ENCODE measurements around the gene TTC7B. TPM values are rescaled to one million over a fixed set of nuclear protein-coding genes. Genes with fewer than 3 reads are reported as not detected.

The TTC7B gene
- total and polyA plus RNA-seq, 2 of the 13 experiments (the other 11 are each of a cell fraction or from before 2014, with no cell fraction given) = 1.3 to 3.2 TPM

- TF ChIP-seq E2F5 (CRISPR knock-in tag; conservative IDR thresholded peaks at IDR 0.05) (peak; percentile 86), REPIN1 (CRISPR knock-in tag; IDR thresholded peaks at IDR 0.05; ENCODE audit: borderline replicate concordance, low read depth) (no peak), SALL1 (CRISPR knock-in tag; IDR thresholded peaks at IDR 0.05) (peak; percentile 64), TARDBP (CRISPR knock-in tag; IDR thresholded peaks at IDR 0.05) (peak; percentile 52; the same call in 1 of the 2 replicates), MEIS2 (CRISPR knock-in tag; IDR thresholded peaks at IDR 0.05) (0 out of 2 replicates have a peak, but pooled peaks have one; percentile 42), SKIL (CRISPR knock-in tag; IDR thresholded peaks at IDR 0.05; ENCODE audit: borderline replicate concordance) (no peak), SNAPC4 (CRISPR knock-in tag; IDR thresholded peaks at IDR 0.05) (no peak), ZNF687 (CRISPR knock-in tag; IDR thresholded peaks at IDR 0.05) (peak; percentile 91), MYC (CRISPR knock-in tag; IDR thresholded peaks at IDR 0.05; ENCODE audit: borderline replicate concordance) (peak; percentile 54; the same call in 1 of the 2 replicates), ZNF331 (CRISPR knock-in tag; IDR thresholded peaks at IDR 0.05) (peak; percentile 26; the same call in 1 of the 2 replicates), ZNF83 (CRISPR knock-in tag; IDR thresholded peaks at IDR 0.05; ENCODE audit: borderline replicate concordance) (no peak), ZNF510 (CRISPR knock-in tag; IDR thresholded peaks at IDR 0.05; ENCODE audit: low read depth) (no peak), ZFAT (CRISPR knock-in tag; conservative IDR thresholded peaks at IDR 0.05) (no peak), FOXJ3 (CRISPR knock-in tag; IDR thresholded peaks at IDR 0.05; ENCODE audit: borderline replicate concordance) (no peak), KDM1A (CRISPR knock-in tag; IDR thresholded peaks at IDR 0.05) (no peak), ZNF232 (CRISPR knock-in tag; IDR thresholded peaks at IDR 0.05; ENCODE audit: borderline replicate concordance) (0 out of 2 replicates have a peak, but pooled peaks have one; percentile 53)
These were observed 11.8 kb upstream of the TTC7B start (continued) for GRCh38 chr14:90827919-90828610.
